ENCODE measurements around the gene MYORG.
A peak's percentile ranks its signal among the peaks of the same experiment; 100 is the strongest.

MYORG gene

DNA sequence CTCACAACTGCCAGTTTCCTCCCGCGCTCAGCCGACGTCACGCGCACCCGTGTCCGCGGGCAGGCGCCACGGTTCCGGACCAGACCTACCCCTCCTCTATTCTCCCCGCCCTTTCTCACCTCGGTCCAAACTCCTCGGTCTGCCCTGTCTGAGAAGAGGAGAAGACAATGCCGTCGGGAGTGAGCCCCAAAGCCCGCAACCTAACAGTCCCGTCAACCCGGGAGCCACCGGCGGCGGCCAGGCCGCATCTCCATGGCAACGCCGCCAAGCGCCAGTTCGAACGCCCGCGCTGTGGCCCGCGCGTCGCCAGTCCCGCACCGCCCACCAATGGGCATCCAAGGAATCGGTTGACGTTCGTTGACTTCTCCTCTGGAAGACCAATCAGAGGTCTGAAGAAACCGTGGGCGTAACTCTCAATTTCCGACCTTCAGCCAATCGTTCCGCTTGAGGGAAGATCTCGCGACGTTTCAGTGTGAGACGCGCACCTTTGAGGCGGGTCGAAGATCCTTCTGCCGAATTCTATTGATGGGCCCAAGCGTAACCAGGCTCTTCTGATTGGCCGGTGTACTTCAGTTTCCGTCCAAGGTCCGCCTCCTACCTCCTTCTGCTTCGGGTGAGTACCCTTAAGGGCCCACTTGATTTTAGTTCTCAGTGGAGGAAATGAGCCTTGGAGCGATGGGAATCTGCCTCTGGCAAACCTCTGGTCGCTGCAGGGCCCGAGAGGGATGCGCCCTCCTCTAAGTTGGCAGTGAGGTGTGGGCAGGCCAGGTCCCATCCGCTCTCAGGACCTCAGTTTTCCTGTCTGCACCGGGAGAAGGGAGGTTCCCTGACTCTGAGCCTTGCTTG is 47.5 kb downstream of the MYORG start, which contains the start of the genes KIF24 and NUDT2:
Gene KIF24, minus strand, starts transcription at position 282 of the 846 bp plus-strand sequence. CDS start 17,922 bp downstream, outside the sequence.
Gene NUDT2, plus strand, starts transcription at position 583 of the 846 bp plus-strand sequence. CDS start 9,471 bp downstream, outside the sequence.
- no peak within 1 kb of the TSS for H2BK120ac ChIP-seq (ENCODE audit: low read depth, low read length)
- H3K23ac ChIP-seq (ENCODE audit: low read length), result no peak within 1 kb of the TSS
- H3K4me3 ChIP-seq (ENCODE audit: low read length), result peak within 1 kb of the TSS; percentile 98
- WGBS (ENCODE audit: extremely low coverage, insufficient coverage, low lambda C conversion rate), result no CpG with 5 or more reads among the region's 64 CpGs
- peaks cover 2% of the 10 kb centered on the region for H3K79me2 ChIP-seq (ENCODE audit: control insufficient read depth, insufficient read depth, low read length)
- no peak within 1 kb of the TSS for H2BK15ac ChIP-seq (replicated peaks; ENCODE audit: low read depth)
- H3K27ac ChIP-seq (ENCODE audit: low read depth, low read length), result peak within 1 kb of the TSS; percentile 89
- no peaks in the 10 kb centered on the region for H3K27me3 ChIP-seq (ENCODE audit: insufficient read depth, low read length, poor library complexity)
- H2AK5ac ChIP-seq (ENCODE audit: low read length), result peak within 1 kb of the TSS; percentile 52
- H3K56ac ChIP-seq (ENCODE audit: low read length), result peak within 1 kb of the TSS; percentile 99
- peaks cover 1% of the 10 kb centered on the region for H3K79me1 ChIP-seq (ENCODE audit: low read length)
- peak within 1 kb of the TSS; percentile 0 for H3K18ac ChIP-seq (ENCODE audit: low read length)
- H3K4ac ChIP-seq (ENCODE audit: low read depth, low read length), result peak within 1 kb of the TSS; percentile 21
- peak within 1 kb of the TSS; percentile 100 for H3K9ac ChIP-seq (ENCODE audit: low read length)
- H3K36me3 ChIP-seq (ENCODE audit: control insufficient read depth, insufficient read depth, low read length), result no peaks in the 10 kb centered on the region
- peaks cover 7% of the 10 kb centered on the region for H3K4me1 ChIP-seq (ENCODE audit: control insufficient read depth, low read depth, low read length)
- H4K5ac ChIP-seq (ENCODE audit: low read length), result no peak within 1 kb of the TSS
- H3K4me2 ChIP-seq (ENCODE audit: low read length), result peak within 1 kb of the TSS; percentile 73
- peak; percentile 100 for DNase-seq
- peak within 1 kb of the TSS; percentile 93 for H2BK5ac ChIP-seq (ENCODE audit: low read length)
- peak within 1 kb of the TSS; percentile 13 for H4K8ac ChIP-seq (ENCODE audit: low read depth, low read length)

DNA sequence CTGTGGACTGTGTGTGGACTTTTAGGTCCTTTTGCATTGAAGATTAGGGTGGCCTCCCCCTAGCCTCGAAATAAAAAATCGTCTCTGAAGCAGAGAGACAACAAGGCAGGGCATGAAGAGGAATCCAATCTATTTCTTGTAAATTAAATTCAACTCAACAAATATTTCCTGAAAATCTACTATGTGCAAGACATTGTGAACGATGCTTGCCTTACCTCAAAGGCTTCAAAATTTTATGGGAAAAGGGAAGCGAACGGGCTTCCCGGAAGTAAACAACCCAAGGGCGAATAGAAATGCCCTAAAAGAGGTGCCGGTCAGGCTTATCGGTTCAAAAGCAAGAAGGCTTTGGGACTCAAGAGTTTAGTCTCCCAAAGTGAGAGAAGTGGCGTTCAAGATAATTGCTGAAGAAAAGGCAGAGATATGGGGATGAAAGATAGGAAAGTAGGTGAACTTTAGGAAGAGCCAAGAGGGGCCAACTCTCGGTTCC is 48.2 kb downstream of the MYORG start:
- H2BK120ac ChIP-seq (ENCODE audit: low read depth, low read length), result no peak overlapping the region
- no peak overlapping the region for H2BK5ac ChIP-seq (ENCODE audit: low read length)
- H3K4me1 ChIP-seq (ENCODE audit: control insufficient read depth, low read depth, low read length), result peaks cover 3% of the 10 kb centered on the region
- H3K23ac ChIP-seq (ENCODE audit: low read length), result no peak overlapping the region
- no CpG with 5 or more reads among the region's 11 CpGs for WGBS (ENCODE audit: extremely low coverage, insufficient coverage, low lambda C conversion rate)
- H3K4me3 ChIP-seq (ENCODE audit: low read length), result peak overlapping the region; percentile 90
- H3K27ac ChIP-seq (ENCODE audit: low read depth, low read length), result no peak overlapping the region
- H3K36me3 ChIP-seq (ENCODE audit: control insufficient read depth, insufficient read depth, low read length), result no peaks in the 10 kb centered on the region
- H2AK5ac ChIP-seq (ENCODE audit: low read length), result no peak overlapping the region
- H3K18ac ChIP-seq (ENCODE audit: low read length), result no peak overlapping the region
- H3K4me2 ChIP-seq (ENCODE audit: low read length), result peak overlapping the region; percentile 45
- no peak overlapping the region for H2BK15ac ChIP-seq (replicated peaks; ENCODE audit: low read depth)
- peak overlapping the region; percentile 91 for H3K9ac ChIP-seq (ENCODE audit: low read length)
- H3K56ac ChIP-seq (ENCODE audit: low read length), result peak overlapping the region; percentile 93
- peaks cover 1% of the 10 kb centered on the region for H3K79me1 ChIP-seq (ENCODE audit: low read length)
- H4K8ac ChIP-seq (ENCODE audit: low read depth, low read length), result no peak overlapping the region
- H3K27me3 ChIP-seq (ENCODE audit: insufficient read depth, low read length, poor library complexity), result no peaks in the 10 kb centered on the region
- DNase-seq, result peak; percentile 55
- H4K5ac ChIP-seq (ENCODE audit: low read length), result no peak overlapping the region
- H3K79me2 ChIP-seq (ENCODE audit: control insufficient read depth, insufficient read depth, low read length), result peaks cover 2% of the 10 kb centered on the region
- no peak overlapping the region for H3K4ac ChIP-seq (ENCODE audit: low read depth, low read length)

DNA sequence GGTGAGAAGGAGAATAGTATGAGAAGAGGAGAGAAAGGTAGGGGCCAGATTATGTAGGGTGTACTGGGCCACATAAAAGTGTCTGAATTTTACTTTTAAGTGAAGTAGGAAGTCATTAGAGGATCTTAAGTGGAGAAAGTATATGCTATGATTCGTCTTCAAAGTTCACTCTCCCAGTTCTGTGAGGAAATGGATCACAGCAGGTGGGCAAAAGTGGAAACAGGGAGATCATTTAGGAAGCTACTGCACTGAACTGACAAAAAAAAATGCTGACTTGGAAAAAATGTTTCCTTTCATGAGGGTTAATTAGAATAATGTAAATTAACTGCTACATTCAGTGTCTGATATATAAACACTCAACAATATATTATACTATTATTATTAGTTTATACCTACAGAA is 50.0 kb downstream of the MYORG start:
- Histone ChIP-seq H2BK5ac (ENCODE audit: low read length) (no peak overlapping the region), H3K4me2 (ENCODE audit: low read length) (no peak overlapping the region), H2BK120ac (ENCODE audit: low read depth, low read length) (no peak overlapping the region), H3K36me3 (ENCODE audit: control insufficient read depth, insufficient read depth, low read length) (no peaks in the 10 kb centered on the region), H3K79me2 (ENCODE audit: control insufficient read depth, insufficient read depth, low read length) (peaks cover 2% of the 10 kb centered on the region), H3K27ac (ENCODE audit: low read depth, low read length) (no peak overlapping the region), H3K23ac (ENCODE audit: low read length) (no peak overlapping the region), H2AK5ac (ENCODE audit: low read length) (no peak overlapping the region), H4K5ac (ENCODE audit: low read length) (no peak overlapping the region), H4K8ac (ENCODE audit: low read depth, low read length) (no peak overlapping the region), H3K4ac (ENCODE audit: low read depth, low read length) (no peak overlapping the region), H2BK15ac (replicated peaks; ENCODE audit: low read depth) (no peak overlapping the region), H3K4me3 (ENCODE audit: low read length) (no peak overlapping the region), H3K9ac (ENCODE audit: low read length) (no peak overlapping the region), H3K79me1 (ENCODE audit: low read length) (no peaks in the 10 kb centered on the region), H3K27me3 (ENCODE audit: insufficient read depth, low read length, poor library complexity) (no peaks in the 10 kb centered on the region), H3K4me1 (ENCODE audit: control insufficient read depth, low read depth, low read length) (peaks cover 2% of the 10 kb centered on the region), H3K56ac (ENCODE audit: low read length) (no peak overlapping the region), H3K18ac (ENCODE audit: low read length) (no peak overlapping the region)
- no peak for DNase-seq
- WGBS (ENCODE audit: extremely low coverage, insufficient coverage, low lambda C conversion rate), result no CpG with 5 or more reads among the region's 1 CpG

DNA sequence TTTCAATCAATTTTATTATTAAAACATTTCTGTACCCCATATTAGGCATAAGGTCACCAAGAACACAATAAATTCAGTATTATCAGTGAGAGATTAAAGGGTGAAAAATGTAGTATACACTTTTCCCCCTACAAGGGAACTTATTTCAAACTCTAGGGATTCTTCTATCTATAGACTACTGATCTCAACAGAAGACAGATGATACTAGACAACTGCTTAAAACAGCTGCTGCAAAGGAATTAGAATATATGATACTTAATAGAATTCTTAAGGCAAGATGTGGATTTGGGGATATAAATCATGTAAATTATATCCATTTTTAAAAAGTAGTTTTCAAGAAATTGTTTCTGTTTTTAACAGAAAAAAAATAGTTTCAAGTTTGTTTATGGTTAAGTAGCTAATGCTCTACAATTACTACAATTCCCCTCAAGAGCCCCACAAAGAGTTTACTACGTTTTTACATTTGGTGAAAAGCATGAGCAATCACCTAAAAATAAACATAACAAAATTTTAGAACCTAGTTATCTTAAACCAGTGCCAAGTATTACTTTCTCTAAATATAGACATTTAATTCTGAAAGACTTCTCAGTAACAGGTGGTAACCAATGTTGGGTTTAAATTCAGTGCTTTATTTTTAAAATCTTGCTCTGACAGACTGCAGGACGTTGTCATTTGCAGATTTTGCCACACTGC is 53.7 kb downstream of the MYORG start:
- no CpG with 5 or more reads among the region's 2 CpGs for WGBS (ENCODE audit: extremely low coverage, insufficient coverage, low lambda C conversion rate)
- Histone ChIP-seq H3K27me3 (ENCODE audit: insufficient read depth, low read length, poor library complexity) (no peaks in the 10 kb centered on the region), H3K36me3 (ENCODE audit: control insufficient read depth, insufficient read depth, low read length) (no peaks in the 10 kb centered on the region), H3K4me1 (ENCODE audit: control insufficient read depth, low read depth, low read length) (peaks cover 2% of the 10 kb centered on the region), H3K79me2 (ENCODE audit: control insufficient read depth, insufficient read depth, low read length) (peaks cover 2% of the 10 kb centered on the region), H3K23ac (ENCODE audit: low read length) (no peak overlapping the region), H3K27ac (ENCODE audit: low read depth, low read length) (no peak overlapping the region), H2BK5ac (ENCODE audit: low read length) (no peak overlapping the region), H3K4me2 (ENCODE audit: low read length) (no peak overlapping the region), H2BK120ac (ENCODE audit: low read depth, low read length) (no peak overlapping the region), H2BK15ac (replicated peaks; ENCODE audit: low read depth) (no peak overlapping the region), H3K79me1 (ENCODE audit: low read length) (no peaks in the 10 kb centered on the region), H3K18ac (ENCODE audit: low read length) (no peak overlapping the region), H4K5ac (ENCODE audit: low read length) (no peak overlapping the region), H4K8ac (ENCODE audit: low read depth, low read length) (no peak overlapping the region), H3K4me3 (ENCODE audit: low read length) (no peak overlapping the region), H2AK5ac (ENCODE audit: low read length) (no peak overlapping the region), H3K4ac (ENCODE audit: low read depth, low read length) (no peak overlapping the region), H3K9ac (ENCODE audit: low read length) (no peak overlapping the region), H3K56ac (ENCODE audit: low read length) (no peak overlapping the region)
- DNase-seq, result no peak

DNA sequence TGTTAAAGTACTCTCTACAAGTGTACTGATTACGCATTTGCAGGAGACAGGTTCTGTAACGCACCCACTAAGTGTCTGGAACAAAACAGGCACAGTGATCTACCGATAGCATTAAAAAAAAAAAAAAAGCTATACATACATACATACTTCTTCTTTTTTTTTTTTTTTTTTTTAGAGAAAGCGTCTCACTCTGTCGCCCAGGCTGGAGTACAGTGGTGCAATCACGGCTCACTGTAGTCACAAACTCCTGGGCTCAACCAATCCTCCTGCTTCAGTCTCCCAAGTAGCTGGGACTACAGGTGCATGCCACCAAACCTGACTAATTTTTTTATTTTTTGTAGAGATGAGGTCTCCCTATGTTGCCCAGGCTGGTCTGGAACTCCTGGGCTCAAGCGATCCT is 55.2 kb downstream of the MYORG start:
- Histone ChIP-seq H2BK15ac (replicated peaks; ENCODE audit: low read depth) (no peak overlapping the region), H3K36me3 (ENCODE audit: control insufficient read depth, insufficient read depth, low read length) (no peaks in the 10 kb centered on the region), H3K23ac (ENCODE audit: low read length) (no peak overlapping the region), H2AK5ac (ENCODE audit: low read length) (no peak overlapping the region), H3K79me2 (ENCODE audit: control insufficient read depth, insufficient read depth, low read length) (no peaks in the 10 kb centered on the region), H3K4me3 (ENCODE audit: low read length) (no peak overlapping the region), H3K9ac (ENCODE audit: low read length) (no peak overlapping the region), H4K8ac (ENCODE audit: low read depth, low read length) (no peak overlapping the region), H4K5ac (ENCODE audit: low read length) (no peak overlapping the region), H3K18ac (ENCODE audit: low read length) (no peak overlapping the region), H3K4ac (ENCODE audit: low read depth, low read length) (no peak overlapping the region), H3K4me2 (ENCODE audit: low read length) (no peak overlapping the region), H3K79me1 (ENCODE audit: low read length) (no peaks in the 10 kb centered on the region), H3K27ac (ENCODE audit: low read depth, low read length) (no peak overlapping the region), H3K4me1 (ENCODE audit: control insufficient read depth, low read depth, low read length) (no peaks in the 10 kb centered on the region), H2BK5ac (ENCODE audit: low read length) (no peak overlapping the region), H3K56ac (ENCODE audit: low read length) (no peak overlapping the region), H3K27me3 (ENCODE audit: insufficient read depth, low read length, poor library complexity) (no peaks in the 10 kb centered on the region), H2BK120ac (ENCODE audit: low read depth, low read length) (no peak overlapping the region)
- no CpG with 5 or more reads among the region's 7 CpGs for WGBS (ENCODE audit: extremely low coverage, insufficient coverage, low lambda C conversion rate)
- DNase-seq, result no peak
